KMS-11 (cell line): Measurements from ENCODE around the gene SLX4.

Experiments
- H2AFZ ChIP-seq: fragments of 200-600 bp; sonication (generic); 2 replicates; pipeline ENCODE4 v1.6.1; 2016; ENCODE audit warnings: antibody characterized with exemption, mixed run types, low read depth
- H3K27ac ChIP-seq: fragments of 200-600 bp; sonication (generic); 2 replicates; pipeline ENCODE4 v1.6.1; 2016; ENCODE audit warnings: mild to moderate bottlenecking, mixed run types
- H3K27me3 ChIP-seq: fragments of 200-600 bp; sonication (generic); 2 replicates; pipeline ENCODE4 v1.6.1; 2017; ENCODE audit warnings: mild to moderate bottlenecking, low read depth, mixed run types, moderate library complexity; ENCODE audit not compliant: insufficient read depth
- H3K36me3 ChIP-seq: fragments of 200-600 bp; sonication (generic); 2 replicates; pipeline ENCODE4 v1.6.1; 2017; ENCODE audit warnings: mild to moderate bottlenecking, mixed run types; ENCODE audit not compliant: insufficient read depth
- H3K4me1 ChIP-seq: fragments of 200-600 bp; sonication (generic); 2 replicates; pipeline ENCODE4 v1.6.1; 2016; ENCODE audit warnings: mild to moderate bottlenecking, low read depth, mixed run types; ENCODE audit not compliant: poor library complexity, severe bottlenecking
- H3K4me2 ChIP-seq: fragments of 200-600 bp; sonication (generic); 2 replicates; pipeline ENCODE4 v1.7.0; 2016; ENCODE audit warnings: mild to moderate bottlenecking, mixed run types
- H3K4me3 ChIP-seq: fragments of 200-600 bp; sonication (generic); IDR thresholded peaks from 2 replicates; pipeline ENCODE4 v1.6.1; 2017; ENCODE audit warnings: low read depth, low read length, mixed read lengths; ENCODE audit not compliant: insufficient read depth
- H3K79me2 ChIP-seq: fragments of 200-600 bp; sonication (generic); 2 replicates; pipeline ENCODE4 v1.6.1; 2016; ENCODE audit warnings: low read depth, mixed run types; ENCODE audit not compliant: insufficient read depth
- H3K9ac ChIP-seq: fragments of 200-600 bp; sonication (generic); 2 replicates; pipeline ENCODE4 v1.6.1; 2016; ENCODE audit warnings: mild to moderate bottlenecking, mixed run types
- H4K20me1 ChIP-seq: fragments of 200-600 bp; sonication (generic); 2 replicates; pipeline ENCODE4 v1.6.1; 2016; ENCODE audit warnings: mild to moderate bottlenecking, mixed run types; ENCODE audit not compliant: insufficient read depth
- TF ChIP-seq, protein P1 (sequence below): fragments of 200-600 bp; sonication (generic); conservative IDR thresholded peaks from 2 replicates; pipeline ENCODE4 v1.6.1; 2017; ENCODE audit warnings: low read depth, mild to moderate bottlenecking, antibody characterized with exemption, low read length, moderate library complexity, mixed read lengths

SLX4 gene

DNA sequence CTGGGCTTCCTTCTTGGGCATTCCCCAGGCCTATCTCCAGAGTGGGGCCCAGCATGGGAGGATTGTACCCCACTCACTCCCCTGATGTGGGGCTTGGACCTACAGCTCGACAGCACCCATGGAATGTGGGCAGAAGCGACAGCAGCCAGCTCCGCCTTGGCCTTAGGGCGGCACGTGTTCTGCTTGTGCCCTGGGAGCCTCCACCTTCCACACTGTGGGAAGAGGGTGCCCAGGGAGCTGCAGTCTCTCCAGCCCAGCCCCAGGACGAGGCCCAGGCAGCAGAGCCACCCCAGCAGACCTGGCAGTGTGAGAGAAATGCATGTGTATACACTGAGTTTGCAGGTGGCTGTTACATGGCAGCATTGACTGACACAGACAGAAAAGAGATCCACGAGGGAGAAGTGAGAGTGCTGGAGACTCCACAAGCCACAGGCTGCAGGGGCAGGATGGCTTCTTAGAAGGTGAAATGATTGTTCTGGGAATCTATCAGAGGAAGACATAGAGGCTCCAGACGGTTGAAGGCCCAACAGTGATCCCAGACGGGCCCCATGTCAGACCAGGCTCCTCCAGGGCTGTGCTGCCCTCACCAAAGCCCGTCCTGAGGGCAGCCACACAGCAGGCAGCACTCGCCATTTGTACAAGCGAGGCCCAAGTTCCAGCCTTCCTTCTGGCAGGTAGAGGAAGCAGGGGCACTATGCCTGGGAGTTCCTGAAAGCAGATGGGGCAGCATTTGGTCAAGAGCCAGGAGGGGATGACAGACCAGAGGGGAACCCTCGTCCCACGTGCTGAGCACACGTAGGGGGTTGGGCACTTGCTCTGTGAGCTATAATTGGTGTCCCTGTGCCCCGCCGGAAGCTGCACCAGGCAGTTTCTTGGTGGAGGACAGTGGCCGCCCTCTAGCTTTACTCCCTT, 40.3 kb upstream of the SLX4 start:
- H3K4me3 ChIP-seq = no peak overlapping the region
- H2AFZ ChIP-seq = no peak overlapping the region
- no peaks in the 10 kb centered on the region for H4K20me1 ChIP-seq
- no peaks in the 10 kb centered on the region for H3K4me1 ChIP-seq
- no peak overlapping the region for H3K4me2 ChIP-seq
- TF ChIP-seq, protein P1, sequence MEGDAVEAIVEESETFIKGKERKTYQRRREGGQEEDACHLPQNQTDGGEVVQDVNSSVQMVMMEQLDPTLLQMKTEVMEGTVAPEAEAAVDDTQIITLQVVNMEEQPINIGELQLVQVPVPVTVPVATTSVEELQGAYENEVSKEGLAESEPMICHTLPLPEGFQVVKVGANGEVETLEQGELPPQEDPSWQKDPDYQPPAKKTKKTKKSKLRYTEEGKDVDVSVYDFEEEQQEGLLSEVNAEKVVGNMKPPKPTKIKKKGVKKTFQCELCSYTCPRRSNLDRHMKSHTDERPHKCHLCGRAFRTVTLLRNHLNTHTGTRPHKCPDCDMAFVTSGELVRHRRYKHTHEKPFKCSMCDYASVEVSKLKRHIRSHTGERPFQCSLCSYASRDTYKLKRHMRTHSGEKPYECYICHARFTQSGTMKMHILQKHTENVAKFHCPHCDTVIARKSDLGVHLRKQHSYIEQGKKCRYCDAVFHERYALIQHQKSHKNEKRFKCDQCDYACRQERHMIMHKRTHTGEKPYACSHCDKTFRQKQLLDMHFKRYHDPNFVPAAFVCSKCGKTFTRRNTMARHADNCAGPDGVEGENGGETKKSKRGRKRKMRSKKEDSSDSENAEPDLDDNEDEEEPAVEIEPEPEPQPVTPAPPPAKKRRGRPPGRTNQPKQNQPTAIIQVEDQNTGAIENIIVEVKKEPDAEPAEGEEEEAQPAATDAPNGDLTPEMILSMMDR = no peak
- no peak overlapping the region for H3K9ac ChIP-seq
- no peaks in the 10 kb centered on the region for H3K79me2 ChIP-seq
- H3K27me3 ChIP-seq = no peaks in the 10 kb centered on the region
- no peak overlapping the region for H3K27ac ChIP-seq
- H3K36me3 ChIP-seq = no peaks in the 10 kb centered on the region

DNA sequence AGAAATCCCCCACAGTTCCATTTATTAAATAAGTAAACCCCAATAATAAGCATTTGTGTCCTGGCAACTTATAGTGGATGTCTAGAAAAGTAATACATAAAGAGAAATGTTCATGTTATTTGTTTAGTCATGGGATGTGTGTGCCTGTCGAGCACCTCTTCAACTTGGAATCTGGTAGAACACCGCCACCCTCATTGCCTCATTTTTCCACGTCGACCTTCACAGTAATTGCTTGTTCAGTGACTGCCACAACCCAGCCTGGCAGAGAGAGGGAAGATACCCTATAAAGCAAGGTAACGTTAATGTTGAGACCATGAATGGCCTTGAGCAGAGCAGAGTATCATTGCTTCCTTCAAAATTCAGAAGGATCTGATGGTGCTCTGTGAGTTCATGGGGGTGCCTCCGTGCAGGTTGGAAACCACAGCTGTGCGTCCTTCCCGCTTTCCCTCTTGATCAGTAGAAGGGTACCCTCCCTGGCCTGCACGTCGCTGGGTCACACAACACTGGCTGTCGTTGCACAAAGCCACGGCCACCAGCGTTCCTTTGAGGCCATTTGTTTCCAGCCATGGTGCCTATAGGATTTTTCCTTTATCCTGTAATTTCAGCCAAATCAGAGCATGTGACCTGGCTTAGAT, 39.3 kb upstream of the SLX4 start:
- Histone ChIP-seq H3K27me3 (no peaks in the 10 kb centered on the region), H3K9ac (no peak overlapping the region), H4K20me1 (no peaks in the 10 kb centered on the region), H3K27ac (no peak overlapping the region), H3K36me3 (no peaks in the 10 kb centered on the region), H3K4me2 (no peak overlapping the region), H3K4me3 (no peak overlapping the region), H3K79me2 (no peaks in the 10 kb centered on the region), H3K4me1 (no peaks in the 10 kb centered on the region), H2AFZ (no peak overlapping the region)
- TF ChIP-seq, protein P1 = no peak

DNA sequence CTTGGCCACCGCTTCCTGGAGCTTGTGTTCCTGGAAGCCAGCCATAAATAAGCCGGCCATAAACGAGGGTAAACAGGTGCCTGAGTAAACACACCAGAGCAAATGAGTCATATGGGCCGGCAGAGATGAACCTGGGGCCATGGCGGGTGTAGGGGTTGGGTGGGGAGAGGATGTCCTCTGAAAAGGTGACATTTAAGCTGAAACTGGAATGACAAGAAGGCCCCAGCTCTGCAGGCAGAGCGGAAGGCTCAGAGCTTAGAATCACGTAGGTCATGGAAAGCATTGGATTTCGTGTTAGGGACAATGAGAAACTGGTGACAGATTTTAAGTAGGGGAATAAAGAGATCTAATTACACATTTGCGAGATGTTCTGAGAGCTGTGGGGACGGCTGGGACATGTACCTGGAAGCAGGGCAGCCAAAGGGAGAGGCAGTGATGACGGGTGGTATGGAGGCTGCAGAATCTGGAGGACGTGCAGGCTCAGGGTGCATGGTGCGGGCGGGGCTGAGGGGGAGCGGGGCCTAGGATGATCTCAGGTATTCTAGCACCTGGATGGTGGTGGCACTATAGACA, 35.0 kb upstream of the SLX4 start:
- Histone ChIP-seq H3K4me3 (no peak overlapping the region), H3K27me3 (no peaks in the 10 kb centered on the region), H3K36me3 (no peaks in the 10 kb centered on the region), H4K20me1 (no peaks in the 10 kb centered on the region), H2AFZ (no peak overlapping the region), H3K4me1 (no peaks in the 10 kb centered on the region), H3K79me2 (no peaks in the 10 kb centered on the region), H3K27ac (no peak overlapping the region), H3K4me2 (no peak overlapping the region), H3K9ac (no peak overlapping the region)
- TF ChIP-seq, protein P1 = no peak

DNA sequence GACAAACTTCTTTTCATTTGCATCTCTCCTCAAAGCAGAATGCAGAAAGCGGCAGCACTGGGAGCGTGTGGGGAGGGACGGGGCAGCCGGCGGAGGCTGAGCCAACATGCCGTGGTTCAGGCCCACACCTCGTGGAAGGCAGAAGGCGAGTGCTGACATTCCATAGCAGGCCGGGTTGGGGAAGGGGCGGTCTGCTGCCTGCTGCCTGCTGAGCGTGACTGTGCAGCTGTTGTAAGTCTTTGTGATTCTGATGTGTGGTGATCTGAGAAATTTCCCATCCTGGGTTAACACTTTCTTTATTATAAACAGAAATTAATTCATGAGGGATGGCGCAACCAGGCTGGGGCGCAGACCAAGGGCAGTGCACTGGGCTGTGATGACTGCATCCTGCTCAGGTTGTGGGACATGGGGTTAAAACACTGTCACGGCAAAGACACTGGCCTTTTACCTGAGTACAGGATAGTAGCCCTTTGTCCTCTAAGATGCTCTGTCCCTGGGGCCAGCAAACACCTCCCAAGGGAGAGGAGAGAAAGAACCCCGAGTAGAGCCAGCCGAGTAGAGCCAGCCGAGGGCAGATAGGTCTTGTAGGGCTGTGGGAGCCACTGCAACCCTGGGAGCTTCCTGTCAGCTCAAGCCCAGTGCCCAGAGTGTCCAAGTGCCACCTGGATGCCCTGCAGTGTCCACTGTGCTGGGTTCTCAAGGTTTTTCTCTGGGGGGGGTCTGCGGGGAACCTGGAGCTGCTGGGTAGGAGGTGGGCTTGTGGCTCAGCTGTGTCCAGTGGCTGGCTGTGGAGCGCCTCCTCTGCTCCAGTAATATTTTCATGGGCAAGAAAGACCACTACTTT, 34.3 kb upstream of the SLX4 start:
- no peak overlapping the region for H3K4me2 ChIP-seq
- H4K20me1 ChIP-seq = no peaks in the 10 kb centered on the region
- no peak overlapping the region for H2AFZ ChIP-seq
- H3K4me1 ChIP-seq = no peaks in the 10 kb centered on the region
- no peak overlapping the region for H3K4me3 ChIP-seq
- no peak overlapping the region for H3K9ac ChIP-seq
- H3K27ac ChIP-seq = no peak overlapping the region
- no peaks in the 10 kb centered on the region for H3K27me3 ChIP-seq
- H3K79me2 ChIP-seq = no peaks in the 10 kb centered on the region
- TF ChIP-seq, protein P1 = no peak
- no peaks in the 10 kb centered on the region for H3K36me3 ChIP-seq
